ENCODE results near the gene CTCFL.
"Not testable (repeated sequence)": the region's sequence is repeated elsewhere in the genome, so short reads cannot be mapped to it uniquely, and the experiment has no call there.

Gene CTCFL

GRCh38 chr20:57481281-57481711, 43.6 kb downstream of the CTCFL start:
- no peak for DNase-seq (ENCODE audit: low read depth)

DNA sequence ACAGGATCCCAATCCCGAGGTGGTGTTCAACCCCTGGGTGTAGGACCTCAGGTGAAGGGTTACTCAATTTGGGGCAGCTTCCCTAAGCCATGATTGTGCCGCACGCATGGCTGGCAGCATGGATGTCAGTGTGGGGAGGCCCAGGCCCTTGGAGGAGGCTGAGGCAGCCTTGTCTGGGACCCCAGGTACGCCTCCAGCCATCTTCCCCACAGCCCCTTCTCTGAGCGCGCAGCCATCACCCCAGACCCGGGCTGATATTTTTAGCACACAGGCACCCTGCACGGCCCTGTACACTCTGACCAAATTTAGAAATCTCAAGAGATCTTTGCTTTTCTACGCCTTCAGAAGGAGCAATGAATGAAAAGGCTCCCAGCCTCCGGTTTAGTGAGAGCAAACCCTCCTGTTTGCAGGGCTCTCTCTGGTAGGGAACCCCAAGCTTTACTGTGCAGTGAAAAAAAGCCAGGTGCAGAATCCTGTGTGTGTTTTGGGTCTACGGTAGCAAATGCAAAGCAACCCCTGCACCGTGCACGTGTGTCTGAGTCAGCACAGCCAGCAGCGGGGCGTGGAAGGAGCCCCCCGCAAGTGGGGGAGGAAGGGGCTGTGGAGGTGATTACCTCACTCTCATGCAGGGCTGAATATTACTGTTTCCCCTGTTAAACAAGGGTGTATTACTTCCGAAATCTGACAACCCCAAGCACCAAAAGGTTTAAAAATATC, 44.3 kb downstream of the CTCFL start:
- DNase-seq (ENCODE audit: low read depth), result no peak

DNA sequence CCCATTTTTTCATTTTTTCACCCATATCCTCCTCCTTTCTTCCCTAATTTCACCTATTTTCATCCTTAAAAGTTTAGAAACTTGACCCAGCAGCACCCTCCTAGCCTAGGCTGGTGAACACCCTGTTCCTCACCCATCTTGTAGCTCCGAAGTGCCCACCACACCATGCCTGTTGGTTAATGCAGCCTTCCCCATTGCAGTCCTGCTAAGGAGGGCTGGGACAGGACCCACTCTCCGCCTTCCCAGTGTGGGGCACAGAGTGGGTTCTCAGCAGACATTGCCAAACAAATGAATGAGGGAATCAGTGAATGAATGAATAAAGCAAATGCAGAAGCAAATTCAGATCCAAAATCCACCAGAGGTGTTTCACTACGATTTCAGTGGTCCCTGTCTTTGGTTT, 45.7 kb downstream of the CTCFL start:
- no peak for DNase-seq (ENCODE audit: low read depth)

GRCh38 chr20:57478176-57478575, 46.8 kb downstream of the CTCFL start:
- no peak for DNase-seq (ENCODE audit: low read depth)

DNA sequence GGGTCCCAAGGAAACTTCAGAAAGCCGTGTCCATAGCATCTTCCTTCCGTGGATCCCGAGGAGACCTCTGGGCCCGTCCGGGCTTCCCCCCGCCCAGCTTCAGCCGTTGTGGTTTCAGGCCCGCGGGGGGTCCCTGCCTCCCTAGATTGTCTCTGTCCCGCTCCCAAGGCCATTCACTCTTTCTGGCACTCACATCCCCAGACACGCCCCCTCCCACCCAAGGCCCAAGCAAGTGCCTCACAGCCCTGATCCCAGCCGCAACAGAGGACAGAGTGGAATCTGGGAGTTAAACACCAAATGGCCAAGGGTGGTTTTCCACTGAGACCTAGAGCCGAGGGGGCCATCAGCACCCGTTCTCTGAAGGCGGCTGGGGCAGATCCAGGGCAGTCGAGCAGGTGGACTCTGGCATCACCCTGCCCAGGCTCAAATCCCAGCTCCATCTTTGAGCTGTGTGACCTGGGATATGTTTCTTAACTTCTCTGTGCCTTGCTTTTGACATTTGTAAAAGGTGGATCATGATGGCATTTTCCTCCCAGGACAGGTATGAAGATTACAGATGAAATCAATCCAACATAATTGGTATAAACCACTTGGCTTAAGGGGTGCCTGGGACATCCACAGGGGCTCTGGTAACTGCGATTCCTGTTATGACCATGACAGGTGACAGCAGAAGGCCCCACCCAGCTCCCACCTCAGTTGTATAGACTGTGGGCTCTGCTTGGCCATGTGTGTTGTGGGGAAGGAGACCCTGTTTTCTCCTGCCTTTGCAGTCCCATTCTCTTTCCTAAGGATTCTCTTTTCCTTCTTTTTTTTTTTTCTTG, 48.1 kb downstream of the CTCFL start:
- DNase-seq (ENCODE audit: low read depth), result no peak

- DNase-seq (ENCODE audit: low read depth), result no peak
Observed at GRCh38 chr20:57476084-57476526, 48.8 kb downstream of the CTCFL start.

GRCh38 chr20:57475388-57476083, 49.4 kb downstream of the CTCFL start:
- no peak for DNase-seq (ENCODE audit: low read depth)

DNA sequence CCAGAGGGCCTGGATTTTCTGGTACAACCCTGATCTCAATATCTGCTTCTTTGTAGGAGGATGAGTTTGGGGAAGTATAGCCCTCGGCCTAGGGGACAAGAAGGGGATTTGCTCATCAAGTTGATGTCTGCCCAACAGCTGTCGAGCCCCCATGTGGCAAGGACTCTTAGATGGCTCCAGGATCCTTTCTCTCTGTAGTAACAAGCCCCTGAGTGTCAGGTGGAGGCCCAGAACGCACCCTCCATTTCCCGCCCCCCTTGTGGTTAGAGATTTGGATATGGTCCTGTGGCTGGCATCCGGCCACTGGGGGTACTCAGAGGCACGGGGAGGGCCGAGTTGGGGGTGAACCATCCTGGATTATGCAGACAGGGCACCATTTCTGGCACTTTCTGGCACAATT, 50.1 kb downstream of the CTCFL start:
- DNase-seq (ENCODE audit: low read depth), result no peak

GRCh38 chr20:57474205-57474604, 50.7 kb downstream of the CTCFL start:
- no peak for DNase-seq (ENCODE audit: low read depth)

DNA sequence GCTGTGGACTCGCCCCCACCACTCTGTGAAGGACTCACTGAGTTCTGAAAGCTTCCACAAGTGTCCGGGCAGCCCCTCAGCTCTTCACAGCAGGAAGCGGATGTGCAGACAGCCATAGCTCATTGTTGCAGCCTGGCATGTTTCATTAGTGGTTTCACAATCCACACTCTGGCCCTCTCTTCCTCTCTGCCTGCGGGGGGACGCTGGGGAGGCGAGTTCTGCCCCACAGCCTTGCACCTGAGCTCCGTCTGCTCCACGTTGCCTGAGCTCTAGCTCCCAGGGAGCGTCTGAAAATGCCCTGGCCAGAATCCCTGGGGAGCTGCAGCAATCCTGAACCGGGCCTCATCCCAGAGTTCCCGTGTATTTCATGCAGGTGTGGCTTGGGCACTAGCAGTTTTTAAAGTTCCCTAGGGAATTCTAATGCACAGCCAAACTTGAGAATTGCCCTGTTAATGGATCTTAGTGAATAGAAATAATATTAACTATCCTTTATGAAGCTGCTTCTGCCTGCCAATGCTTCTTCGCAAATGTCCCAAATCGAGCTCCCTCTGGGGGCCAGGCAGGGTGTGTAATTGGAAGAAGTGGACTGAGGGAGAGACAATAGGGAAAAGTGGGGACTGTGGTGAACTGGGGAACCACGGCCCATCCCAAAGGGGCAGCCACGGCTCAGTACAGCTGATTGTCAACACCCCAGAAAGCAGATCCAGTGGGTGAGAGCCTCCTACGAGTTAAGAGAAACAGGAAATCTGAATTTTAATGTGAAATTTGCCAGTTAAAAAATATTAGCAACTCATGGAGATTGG, 51.5 kb downstream of the CTCFL start:
- no peak for DNase-seq (ENCODE audit: low read depth)

DNA sequence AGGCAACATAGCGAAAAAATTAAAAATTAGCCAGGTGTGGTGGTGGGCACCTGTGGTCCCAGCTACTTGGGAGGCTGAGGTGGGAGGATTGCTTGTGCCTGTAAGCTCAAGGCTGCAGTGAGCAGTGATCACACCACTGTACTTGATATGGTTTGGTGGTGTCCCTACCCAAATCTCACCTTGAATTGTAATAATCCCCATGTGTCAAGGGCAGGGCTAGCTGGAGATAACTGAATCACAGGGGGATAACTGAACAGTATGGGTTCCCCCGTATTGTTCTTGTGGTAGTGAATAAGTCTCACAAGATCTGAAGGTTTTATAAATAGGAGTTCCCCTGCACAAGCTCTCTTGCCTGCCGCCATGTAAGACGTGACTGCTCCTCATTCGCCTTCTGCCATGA, 52.5 kb downstream of the CTCFL start:
- not testable (repeated sequence) for DNase-seq (ENCODE audit: low read depth)

DNA sequence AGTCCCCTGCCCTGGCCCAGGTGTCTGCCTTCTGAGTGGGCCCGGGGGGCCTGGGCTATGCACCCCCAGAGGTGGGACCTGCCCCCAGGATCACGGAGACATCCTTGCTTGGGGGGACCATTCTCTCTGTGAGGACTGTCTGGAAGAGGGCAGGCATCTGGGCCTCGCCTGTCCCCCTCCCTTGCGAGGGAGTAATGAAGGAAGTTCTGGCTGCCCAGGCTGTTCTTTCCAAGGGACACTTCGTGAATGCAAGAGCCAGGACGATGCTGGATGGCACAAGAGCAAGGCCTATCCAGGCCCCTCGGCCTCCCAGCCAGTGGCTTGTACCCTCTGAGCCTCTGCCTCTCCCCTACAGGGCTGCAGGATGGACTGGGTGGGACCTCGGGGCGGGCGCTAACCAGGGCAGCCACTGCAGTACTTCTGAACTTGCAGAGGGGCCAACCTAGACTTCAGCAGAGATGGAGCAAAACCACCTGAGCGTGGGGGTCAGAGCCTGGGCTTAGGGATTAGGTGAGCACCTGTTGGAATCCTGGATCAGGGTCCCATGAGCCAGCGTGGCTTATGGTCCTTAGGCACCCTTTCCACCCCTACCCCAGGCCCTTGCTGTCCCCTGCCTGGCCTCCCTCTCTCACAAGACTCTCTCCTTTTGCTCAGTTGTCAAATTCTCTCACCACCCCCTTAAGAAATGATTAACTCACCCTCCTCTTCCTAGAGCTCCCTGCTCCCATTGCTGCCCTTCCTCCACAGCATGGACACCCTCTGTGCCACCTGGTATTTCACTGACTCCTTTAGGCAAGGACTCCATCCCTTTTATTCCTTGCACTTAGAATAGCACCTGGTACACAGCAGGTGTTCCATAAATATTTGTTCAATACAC, 53.2 kb downstream of the CTCFL start:
- no peak for DNase-seq (ENCODE audit: low read depth)

DNA sequence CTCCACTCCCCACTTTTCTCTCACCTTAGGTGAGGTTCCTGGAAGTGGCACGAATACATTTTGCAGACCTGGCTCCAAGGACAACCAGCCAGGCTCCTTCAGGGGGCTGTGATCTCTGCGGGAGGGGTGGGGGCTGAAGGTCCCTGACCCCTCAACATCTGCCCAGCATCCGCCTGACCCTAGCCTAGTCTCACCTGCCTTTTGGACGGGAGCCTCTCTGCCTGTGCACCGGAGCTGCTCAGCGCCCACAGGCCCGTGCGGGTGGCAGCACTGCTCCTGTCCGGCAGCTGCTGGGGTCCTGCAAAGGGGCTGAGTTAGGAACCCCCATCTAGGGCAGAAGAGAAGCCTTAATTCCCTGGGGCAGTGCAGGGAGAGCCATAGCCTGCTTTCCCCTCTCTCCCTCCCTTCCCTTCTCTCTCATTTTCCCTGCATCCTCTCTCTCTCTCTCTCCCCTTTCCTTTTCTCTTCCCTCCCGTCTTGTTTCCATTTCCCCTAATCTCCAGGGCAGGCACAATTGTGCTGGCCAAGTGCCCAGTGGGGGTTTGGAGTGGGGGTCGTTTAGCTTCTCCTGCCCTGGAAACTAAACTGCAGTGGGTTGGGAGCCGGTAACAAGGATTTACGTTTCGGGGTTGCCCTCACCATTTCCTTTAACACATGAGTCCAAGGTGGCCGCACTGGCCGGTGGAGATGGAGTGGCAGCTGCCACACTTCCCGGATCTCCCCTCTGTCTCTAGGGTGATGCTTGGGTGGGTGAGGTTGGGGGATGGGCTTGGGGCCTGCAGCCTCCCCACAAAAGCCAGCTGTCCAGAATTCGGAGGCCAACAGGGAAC, 54.1 kb downstream of the CTCFL start:
- no peak for DNase-seq (ENCODE audit: low read depth)

GRCh38 chr20:57470212-57470522, 54.8 kb downstream of the CTCFL start:
- DNase-seq (ENCODE audit: low read depth), result no peak

- DNase-seq (ENCODE audit: low read depth), result no peak
Observed at GRCh38 chr20:57469418-57470211, 55.3 kb downstream of the CTCFL start.

- no peak for DNase-seq (ENCODE audit: low read depth)
Observed at GRCh38 chr20:57468523-57469417, 56.2 kb downstream of the CTCFL start.

- DNase-seq (ENCODE audit: low read depth), result no peak
Observed at GRCh38 chr20:57467742-57468141, 57.2 kb downstream of the CTCFL start.

- no peak for DNase-seq (ENCODE audit: low read depth)
Observed at GRCh38 chr20:57465943-57466342, 59.0 kb downstream of the CTCFL start.
